HepG2 (cell line): ENCODE measurements around the gene JPH2. TPM values are rescaled to one million over a fixed set of nuclear protein-coding genes. Genes with fewer than 3 reads are reported as not detected.

Experiments
- ATAC-seq: fragments of 200-7000 bp; cut with Tn5 transposase; 3 replicates; pipeline ENCODE4 v1.9.1; 2020; ENCODE audit warnings: mild to moderate bottlenecking, moderate library complexity
- BruUV-seq: library from RNA; stranded (reverse); fragments of 400-500 nt; replicated peaks from 2 replicates; lab custom pipeline; 2021; lab: Mats Ljungman, UMichigan
- CTCF ChIA-PET: fragments of 300-600 bp; formaldehyde crosslinking; extraction: SDS; loops from one replicate; lab custom pipeline; 2021; ENCODE audit warnings: low total read pairs, inconsistent platforms, low intra/inter-chr PET ratio; lab: Yijun Ruan, JAX
- POLR2A ChIA-PET: fragments of 350-600 bp; sonication (Branson Sonifier 250); formaldehyde crosslinking; loops from one replicate; lab custom pipeline; 2020; ENCODE audit warnings: antibody characterized with exemption, inconsistent platforms; lab: Yijun Ruan, JAX
- DNase-seq: peaks from one replicate; pipeline ENCODE4 v3.0.0-alpha.2; 2015; ENCODE audit warnings: low spot score
- FAIRE-seq: peaks from 3 replicates; lab custom pipeline; 2011; peaks lifted over from hg19 to GRCh38; lab: Jason Lieb, UNC
- H2AFZ ChIP-seq: one replicate; pipeline ENCODE4 v1.6.1; 2011; ENCODE audit warnings: low read length, inconsistent platforms
- H3K27ac ChIP-seq: fragments of 300-600 bp; 3 replicates; pipeline ENCODE4 v1.8.0; 2011; ENCODE audit warnings: mixed run types, mild to moderate bottlenecking, mixed read lengths, low read length, inconsistent platforms; ENCODE audit not compliant: insufficient read depth; ENCODE audit errors: extremely low read length
- H3K27me3 ChIP-seq, 2 experiments: fragments of 200-600 bp in 1 of 2; 2 replicates in 1 of 2; 3 replicates in 1 of 2; pipeline versions ENCODE4 v1.6.0 to v1.8.0; 2011; ENCODE audit warnings: low read length in 2 of 2, mild to moderate bottlenecking in 2 of 2, moderate library complexity in 2 of 2, inconsistent platforms in 1 of 2; ENCODE audit not compliant: insufficient read depth in 2 of 2, control insufficient read depth in 1 of 2
- H3K36me3 ChIP-seq, 2 experiments: fragments of 200-600 bp in 1 of 2; replicated peaks in 1 of 2; 2 replicates in 1 of 2; 3 replicates in 1 of 2; pipeline versions ENCODE4 v1.5.1 to v1.8.0; 2011; ENCODE audit warnings: low read length in 2 of 2, inconsistent platforms in 1 of 2; ENCODE audit not compliant: insufficient read depth in 2 of 2, control insufficient read depth in 1 of 2
- H3K4me1 ChIP-seq: 2 replicates; pipeline ENCODE4 v1.5.1; 2012; ENCODE audit warnings: low read length, inconsistent platforms; ENCODE audit not compliant: insufficient read depth
- H3K4me2 ChIP-seq: 2 replicates; pipeline ENCODE4 v1.6.0; 2011; ENCODE audit warnings: low read depth, low read length, inconsistent platforms
- H3K4me3 ChIP-seq, 3 experiments: fragments of 200-600 bp in 1 of 3; sonication (generic), shearing (Covaris generic) in 1 of 3; replicated peaks in 1 of 3; 2 replicates each; pipeline ENCODE4 v1.5.1; 2011 to 2016; ENCODE audit warnings: low read length in 3 of 3, inconsistent platforms in 2 of 3, low read depth in 2 of 3, mild to moderate bottlenecking in 2 of 3, control low read depth in 1 of 3, mixed read lengths in 1 of 3; ENCODE audit not compliant: insufficient read depth in 1 of 3
- H3K79me2 ChIP-seq: one replicate; pipeline ENCODE4 v1.6.1; 2011; ENCODE audit warnings: low read length, inconsistent platforms; ENCODE audit not compliant: insufficient read depth
- H3K9ac ChIP-seq: 2 replicates; pipeline ENCODE4 v1.6.0; 2011; ENCODE audit warnings: mild to moderate bottlenecking, low read depth, low read length, inconsistent platforms; ENCODE audit not compliant: insufficient read depth
- H3K9me3 ChIP-seq: 2 replicates; pipeline ENCODE4 v1.5.1; 2012; ENCODE audit warnings: mild to moderate bottlenecking, low read length
- H4K20me1 ChIP-seq: 2 replicates; pipeline ENCODE4 v1.6.0; 2011; ENCODE audit warnings: inconsistent platforms, mild to moderate bottlenecking, low read length, moderate library complexity; ENCODE audit not compliant: insufficient read depth
- GMEB1 ChIP-seq: sonication (generic); formaldehyde crosslinking; IDR thresholded peaks from 2 replicates; pipeline ENCODE4 v1.5.1; 2020; ENCODE audit warnings: missing genetic modification reagents, mild to moderate bottlenecking, borderline replicate concordance
- IRF1 ChIP-seq: sonication (generic); formaldehyde crosslinking; IDR thresholded peaks from 2 replicates; pipeline ENCODE4 v1.4.0; 2020; ENCODE audit warnings: low read depth, mild to moderate bottlenecking, missing genetic modification reagents
- ISX ChIP-seq: sonication (generic); formaldehyde crosslinking; conservative IDR thresholded peaks from 2 replicates; pipeline ENCODE4 v1.5.0; 2020; ENCODE audit warnings: missing genetic modification reagents
- MNT ChIP-seq: fragments of 450-650 bp; IDR thresholded peaks from 2 replicates; pipeline ENCODE4 v1.6.1; 2016
- ONECUT2 ChIP-seq: sonication (generic); formaldehyde crosslinking; IDR thresholded peaks from 2 replicates; pipeline ENCODE4 v1.4.0; 2020; ENCODE audit warnings: missing genetic modification reagents
- RBAK ChIP-seq: sonication (generic); formaldehyde crosslinking; IDR thresholded peaks from 2 replicates; pipeline ENCODE4 v1.5.1; 2020; ENCODE audit warnings: mild to moderate bottlenecking, missing genetic modification reagents
- TSC22D2 ChIP-seq: sonication (generic); formaldehyde crosslinking; IDR thresholded peaks from 2 replicates; pipeline ENCODE4 v1.5.1; 2020; ENCODE audit warnings: missing genetic modification reagents, mild to moderate bottlenecking, borderline replicate concordance
- U2AF2 ChIP-seq: fragments of 200-400 bp; formaldehyde crosslinking; IDR thresholded peaks from 2 replicates; pipeline ENCODE4 v1.6.1; 2017; ENCODE audit warnings: low read depth, mild to moderate bottlenecking, low read length
- ZNF180 ChIP-seq: sonication (generic); formaldehyde crosslinking; IDR thresholded peaks from 2 replicates; pipeline ENCODE4 v1.4.0; 2020; ENCODE audit warnings: low read depth, missing genetic modification reagents, borderline replicate concordance
- ZNF292 ChIP-seq: sonication (generic); formaldehyde crosslinking; IDR thresholded peaks from 2 replicates; pipeline ENCODE4 v1.8.1; 2022; ENCODE audit warnings: mild to moderate bottlenecking, low read depth, missing genetic modification reagents, borderline replicate concordance
- ZNF431 ChIP-seq: sonication (generic); formaldehyde crosslinking; IDR thresholded peaks from 2 replicates; pipeline ENCODE4 v1.9.0; 2022; ENCODE audit warnings: missing genetic modification reagents, low read depth, mild to moderate bottlenecking, borderline replicate concordance
- ZNF501 ChIP-seq: sonication (generic); formaldehyde crosslinking; IDR thresholded peaks from 2 replicates; pipeline ENCODE4 v1.5.1; 2020; ENCODE audit warnings: mild to moderate bottlenecking, moderate library complexity, missing genetic modification reagents
- ZNF609 ChIP-seq: sonication (generic); formaldehyde crosslinking; IDR thresholded peaks from 2 replicates; pipeline ENCODE4 v1.4.0; 2020; ENCODE audit warnings: mild to moderate bottlenecking, missing genetic modification reagents, borderline replicate concordance
- ZNF75D ChIP-seq: sonication (generic); formaldehyde crosslinking; IDR thresholded peaks from 2 replicates; pipeline ENCODE4 v1.8.1; 2023; ENCODE audit warnings: missing genetic modification reagents, mild to moderate bottlenecking, borderline replicate concordance
- ZNF792 ChIP-seq: IDR thresholded peaks from 2 replicates; pipeline ENCODE4 v1.6.1; 2016
- WGBS: methylation state at CpG from one replicate; pipeline ENCODE4 v1.1.6; 2017; ENCODE audit warnings: low lambda C conversion rate; 5-methylcytosine and 5-hydroxymethylcytosine counted together
- in situ Hi-C: cut with HindIII; loops from 2 replicates; pipeline ENCODE4 v1.10.0; 2017; ENCODE audit warnings: low pct_unique_long_range_greater_than_20kb; ENCODE audit not compliant: extremely low pct_ligation_motif_present
- intact Hi-C: fragments of 100-400 bp; cut with micrococcal nuclease; formaldehyde crosslinking; loops from one replicate; pipeline ENCODE4 v1.10.0; 2022; ENCODE audit not compliant: unreplicated experiment
- polyA plus RNA-seq, 8 experiments: library from polyadenylated mRNA; depleted of rRNA in 3 of 8; stranded (reverse) in 7 of 8; unstranded in 1 of 8; fragments of >200 nt; fragmentation: Illumina TruSeq in 4 of 8; extraction: Trizol in 4 of 8; gene quantifications; 2 replicates each; pipeline versions ENCODE4 v1.2.1 to v1.2.3, GENCODE V29; 2011 to 2016; ENCODE audit warnings: low read depth in 4 of 8, missing spikeins in 1 of 8, mixed read lengths in 1 of 8; ENCODE audit not compliant: insufficient read depth in 1 of 8
- total RNA-seq, 5 experiments: library from RNA; depleted of rRNA; stranded (reverse); fragments of >200 nt; fragmentation: Illumina TruSeq; extraction: Trizol; gene quantifications; 2 replicates each; pipeline ENCODE4 v1.2.3, GENCODE V29; 2016; ENCODE audit warnings: low read depth in 1 of 5

JPH2 gene
- total and polyA plus RNA-seq, 2 of the 13 experiments (the other 11 are each of a cell fraction or from before 2014, with no cell fraction given): 0.42 TPM; not detected in 1

GRCh38 chr20:44133424-44133823, 53.6 kb downstream of the JPH2 start:
- peaks cover 8% of the 10 kb centered on the region; the same call in 1 of the 2 replicates for H3K4me1 ChIP-seq
- no peaks in the 10 kb centered on the region for H3K36me3 ChIP-seq
- no TSS peak for BruUV-seq
- H3K79me2 ChIP-seq: no peaks in the 10 kb centered on the region
- H3K9ac ChIP-seq: no peak overlapping the region
- in situ Hi-C loops (no loop called here), intact Hi-C loops (no loop called here)
- CTCF ChIA-PET: no interaction called here
- POLR2A ChIA-PET: no interaction called here
- no peak overlapping the region for H3K27ac ChIP-seq
- WGBS: 13% methylated on average over 4 of the region's 4 CpGs
- no peak for FAIRE-seq
- H3K4me3 ChIP-seq: no peak overlapping the region
- H3K9me3 ChIP-seq: no peaks in the 10 kb centered on the region
- ATAC-seq: peak; percentile 29; the same call in 2 of the 3 replicates
- H2AFZ ChIP-seq: no peak overlapping the region
- no peaks in the 10 kb centered on the region for H4K20me1 ChIP-seq
- peaks cover 3 to 26% of the 10 kb centered on the region in 2 experiments; a peak in 3 of 5 replicates for H3K27me3 ChIP-seq
- DNase-seq: no peak
- no peak overlapping the region for H3K4me2 ChIP-seq
- TF ChIP-seq IRF1 (CRISPR knock-in tag) (no peak), ZNF792 (CRISPR knock-in tag) (no peak), RBAK (CRISPR knock-in tag) (no peak), ZNF180 (CRISPR knock-in tag) (no peak), ZNF609 (no peak), ZNF501 (CRISPR knock-in tag) (no peak), ZNF292 (no peak), TSC22D2 (CRISPR knock-in tag) (no peak), ZNF431 (no peak), GMEB1 (no peak), ISX (CRISPR knock-in tag) (no peak), MNT (no peak), ZNF75D (no peak), ONECUT2 (CRISPR knock-in tag) (no peak), U2AF2 (no peak)
